Hepatocyte (in vitro differentiated cells): ENCODE data around the gene KANK2. TPM values are rescaled to one million over a fixed set of nuclear protein-coding genes. Genes with fewer than 3 reads are reported as not detected.

ENCODE experiments used
- DNase-seq: peaks from one replicate; pipeline ENCODE4 v3.0.0-alpha.2; 2016; ENCODE audit warnings: low spot score
- H2AFZ ChIP-seq: fragments of 200-600 bp; sonication (generic); 2 replicates; pipeline ENCODE4 v1.6.0; 2016; ENCODE audit warnings: antibody characterized with exemption, mild to moderate bottlenecking
- H3K27ac ChIP-seq: fragments of 200-600 bp; sonication (generic); 2 replicates; pipeline ENCODE4 v1.5.1; 2016; ENCODE audit warnings: mild to moderate bottlenecking
- H3K27me3 ChIP-seq: fragments of 200-600 bp; sonication (generic); 2 replicates; pipeline ENCODE4 v1.6.1; 2016
- H3K36me3 ChIP-seq: fragments of 200-600 bp; sonication (generic); replicated peaks from 2 replicates; pipeline ENCODE4 v1.5.1; 2016; ENCODE audit warnings: low read depth; ENCODE audit not compliant: insufficient read depth
- H3K4me1 ChIP-seq: fragments of 200-600 bp; sonication (generic); 2 replicates; pipeline ENCODE4 v1.5.1; 2016; ENCODE audit warnings: mild to moderate bottlenecking, moderate library complexity; ENCODE audit not compliant: insufficient read depth
- H3K4me2 ChIP-seq: fragments of 200-600 bp; sonication (generic); 2 replicates; pipeline ENCODE4 v1.6.0; 2016
- H3K4me3 ChIP-seq: fragments of 200-600 bp; sonication (generic); 2 replicates; pipeline ENCODE4 v1.5.1; 2016; ENCODE audit warnings: mild to moderate bottlenecking
- H3K79me2 ChIP-seq: fragments of 200-600 bp; sonication (generic); 2 replicates; pipeline ENCODE4 v1.6.0; 2017; ENCODE audit warnings: mild to moderate bottlenecking
- H3K9me2 ChIP-seq: fragments of 200-600 bp; sonication (generic); replicated peaks from 2 replicates; pipeline ENCODE4 v1.6.0; 2017; ENCODE audit warnings: mild to moderate bottlenecking; ENCODE audit not compliant: insufficient read depth
- H3K9me3 ChIP-seq: fragments of 200-600 bp; sonication (generic); 2 replicates; pipeline ENCODE4 v1.5.1; 2016; ENCODE audit warnings: low read depth, mild to moderate bottlenecking
- H4K20me1 ChIP-seq: fragments of 200-600 bp; sonication (generic); 2 replicates; pipeline ENCODE4 v1.6.0; 2016; ENCODE audit warnings: mild to moderate bottlenecking; ENCODE audit not compliant: insufficient read depth, poor library complexity, severe bottlenecking
- CTCF ChIP-seq: fragments of 200-600 bp; sonication (generic); IDR thresholded peaks from 2 replicates; pipeline ENCODE4 v1.5.1; 2016; ENCODE audit warnings: antibody characterized with exemption, mild to moderate bottlenecking; ENCODE audit not compliant: poor library complexity
- EZH2 ChIP-seq: fragments of 200-600 bp; sonication (generic); IDR thresholded peaks from 2 replicates; pipeline ENCODE4 v1.6.1; 2016; ENCODE audit warnings: antibody characterized with exemption, mild to moderate bottlenecking, borderline replicate concordance
- EZH2phosphoT487 ChIP-seq: fragments of 200-600 bp; sonication (generic); IDR thresholded peaks from one replicate; pipeline ENCODE4 v1.6.1; 2018; ENCODE audit warnings: antibody characterized with exemption, mild to moderate bottlenecking, low read depth, moderate library complexity; ENCODE audit not compliant: unreplicated experiment, severe bottlenecking
- WGBS: methylation state at CpG from one replicate; pipeline ENCODE4 v1.1.6; 2016; ENCODE audit warnings: low lambda C conversion rate; ENCODE audit errors: missing lambda C conversion rate; 5-methylcytosine and 5-hydroxymethylcytosine counted together
- polyA plus RNA-seq: library from polyadenylated mRNA; unstranded; fragments of >200 nt; fragmentation: Nextera tagmentation; extraction: Ambion mirVana; gene quantifications from 2 replicates; pipeline ENCODE4 v1.2.1, GENCODE V29; 2016
- total RNA-seq: library from RNA; depleted of rRNA; stranded (reverse); fragments of >200 nt; gene quantifications from 2 replicates; pipeline ENCODE4 v1.2.3, GENCODE V29; 2014

The KANK2 gene
- total and polyA plus RNA-seq, 2 experiments from 2014 or later: 39.6 to 60.3 TPM

- H4K20me1 ChIP-seq: no peaks in the 10 kb centered on the region
- no peak overlapping the region for H3K4me2 ChIP-seq
- peaks cover 61% of the 10 kb centered on the region for H3K79me2 ChIP-seq
- DNase-seq: no peak
- TF ChIP-seq EZH2 (no peak), CTCF (no peak), EZH2phosphoT487 (no peak)
- no peaks in the 10 kb centered on the region for H3K36me3 ChIP-seq
- no peak overlapping the region for H3K27ac ChIP-seq
- H3K4me3 ChIP-seq: no peak overlapping the region
- H3K9me2 ChIP-seq: no peaks in the 10 kb centered on the region
- WGBS: 97% methylated on average over 56 of the region's 68 CpGs
- peaks cover 30% of the 10 kb centered on the region for H3K4me1 ChIP-seq
- H2AFZ ChIP-seq: no peak overlapping the region
- no peaks in the 10 kb centered on the region for H3K27me3 ChIP-seq
- H3K9me3 ChIP-seq: no peaks in the 10 kb centered on the region
Measured at GRCh38 chr19:11192957-11193939, 4.1 kb downstream of the KANK2 start.

GRCh38 chr19:11191934-11192333 is 5.4 kb downstream of the KANK2 start:
- H3K9me2 ChIP-seq: no peaks in the 10 kb centered on the region
- 97% methylated on average over 5 of the region's 5 CpGs for WGBS
- TF ChIP-seq EZH2 (no peak), CTCF (no peak), EZH2phosphoT487 (no peak)
- DNase-seq: no peak
- no peaks in the 10 kb centered on the region for H3K36me3 ChIP-seq
- no peak overlapping the region for H3K4me3 ChIP-seq
- no peak overlapping the region for H2AFZ ChIP-seq
- H3K4me1 ChIP-seq: peaks cover 26% of the 10 kb centered on the region
- no peaks in the 10 kb centered on the region for H3K9me3 ChIP-seq
- peaks cover 67% of the 10 kb centered on the region for H3K79me2 ChIP-seq
- no peak overlapping the region for H3K27ac ChIP-seq
- no peaks in the 10 kb centered on the region for H4K20me1 ChIP-seq
- H3K27me3 ChIP-seq: no peaks in the 10 kb centered on the region
- H3K4me2 ChIP-seq: no peak overlapping the region

GRCh38 chr19:11191273-11191755 is 6.0 kb downstream of the KANK2 start:
- no peak overlapping the region for H3K4me2 ChIP-seq
- no peaks in the 10 kb centered on the region for H3K9me3 ChIP-seq
- H3K9me2 ChIP-seq: no peaks in the 10 kb centered on the region
- no peak for DNase-seq
- H3K79me2 ChIP-seq: peaks cover 60% of the 10 kb centered on the region
- TF ChIP-seq EZH2 (no peak), EZH2phosphoT487 (no peak), CTCF (no peak)
- no peaks in the 10 kb centered on the region for H3K27me3 ChIP-seq
- H4K20me1 ChIP-seq: no peaks in the 10 kb centered on the region
- H3K36me3 ChIP-seq: no peaks in the 10 kb centered on the region
- H2AFZ ChIP-seq: no peak overlapping the region
- H3K4me1 ChIP-seq: peaks cover 26% of the 10 kb centered on the region
- no peak overlapping the region for H3K4me3 ChIP-seq
- H3K27ac ChIP-seq: no peak overlapping the region
- WGBS: 84% methylated on average over 8 of the region's 8 CpGs
